Breast epithelium (tissue), 4 donors: Measurements from ENCODE around the gene CYP24A1. TPM values are rescaled to one million over a fixed set of nuclear protein-coding genes. Genes with fewer than 3 reads are reported as not detected.

Source experiments
- DNase-seq, 2 donors: peaks; one replicate each; pipeline ENCODE4 v3.0.0-alpha.2; 2019; ENCODE audit warnings: low spot score in 2 of 2
- H3K27ac ChIP-seq, 2 donors: fragments of 200-600 bp; sonication (generic) in 1 of 2; one replicate each; pipeline ENCODE4 v1.5.1; 2016 to 2019; ENCODE audit warnings: mild to moderate bottlenecking in 1 of 2
- H3K27me3 ChIP-seq, 2 donors: fragments of 200-600 bp; sonication (generic) in 1 of 2; one replicate each; pipeline versions ENCODE4 v1.5.1 to v1.6.0; 2017 to 2019; ENCODE audit warnings: control low read depth in 1 of 2, mild to moderate bottlenecking in 1 of 2
- H3K36me3 ChIP-seq: fragments of 200-600 bp; one replicate; pipeline ENCODE4 v1.5.1; 2019
- H3K4me1 ChIP-seq, 2 donors: fragments of 200-600 bp; sonication (generic); one replicate each; pipeline ENCODE4 v1.5.1; 2016 to 2019; ENCODE audit warnings: control low read depth in 1 of 2
- H3K4me3 ChIP-seq, 3 donors: fragments of 200-600 bp; sonication (generic); 1 replicate in 2 of 3; 2 replicates in 1 of 3; pipeline ENCODE4 v1.5.1; 2016 to 2019; ENCODE audit warnings: mild to moderate bottlenecking in 3 of 3, moderate library complexity in 2 of 3
- H3K9me3 ChIP-seq, 2 donors: fragments of 200-600 bp; sonication (generic) in 1 of 2; one replicate each; pipeline ENCODE4 v1.5.1; 2016 to 2019; ENCODE audit warnings: control low read depth in 1 of 2
- POLR2A ChIP-seq: fragments of 450-650 bp; IDR thresholded peaks from one replicate; pipeline ENCODE4 v1.6.1; 2016; ENCODE audit warnings: antibody characterized with exemption, mild to moderate bottlenecking, moderate library complexity
- POLR2AphosphoS5 ChIP-seq, 3 donors: sonication (generic); formaldehyde crosslinking; IDR thresholded peaks; one replicate each; pipeline ENCODE4 v1.6.1; 2017; ENCODE audit warnings: antibody characterized with exemption in 3 of 3
- intact Hi-C: fragments of 100-400 bp; cut with DNase I; formaldehyde crosslinking; loops from one replicate; pipeline ENCODE4 v1.15.1; 2023; ENCODE audit warnings: low total_unique reads
- total RNA-seq, 3 donors: library from RNA; depleted of rRNA; stranded (reverse); fragments of >200 nt; gene quantifications; one replicate each; pipeline ENCODE4 v1.1.0, GENCODE V29; 2016
- TF ChIP-seq, protein P1 (sequence below), 3 donors: fragments of 450-650 bp; IDR thresholded peaks; one replicate each; pipeline ENCODE4 v1.5.1; 2016 to 2017; ENCODE audit warnings: antibody characterized with exemption in 3 of 3, mild to moderate bottlenecking in 3 of 3, moderate library complexity in 3 of 3

CYP24A1 gene
- total RNA-seq, 3 donors from 2014 or later = 2.0 to 6.4 TPM; not detected in 1

DNA sequence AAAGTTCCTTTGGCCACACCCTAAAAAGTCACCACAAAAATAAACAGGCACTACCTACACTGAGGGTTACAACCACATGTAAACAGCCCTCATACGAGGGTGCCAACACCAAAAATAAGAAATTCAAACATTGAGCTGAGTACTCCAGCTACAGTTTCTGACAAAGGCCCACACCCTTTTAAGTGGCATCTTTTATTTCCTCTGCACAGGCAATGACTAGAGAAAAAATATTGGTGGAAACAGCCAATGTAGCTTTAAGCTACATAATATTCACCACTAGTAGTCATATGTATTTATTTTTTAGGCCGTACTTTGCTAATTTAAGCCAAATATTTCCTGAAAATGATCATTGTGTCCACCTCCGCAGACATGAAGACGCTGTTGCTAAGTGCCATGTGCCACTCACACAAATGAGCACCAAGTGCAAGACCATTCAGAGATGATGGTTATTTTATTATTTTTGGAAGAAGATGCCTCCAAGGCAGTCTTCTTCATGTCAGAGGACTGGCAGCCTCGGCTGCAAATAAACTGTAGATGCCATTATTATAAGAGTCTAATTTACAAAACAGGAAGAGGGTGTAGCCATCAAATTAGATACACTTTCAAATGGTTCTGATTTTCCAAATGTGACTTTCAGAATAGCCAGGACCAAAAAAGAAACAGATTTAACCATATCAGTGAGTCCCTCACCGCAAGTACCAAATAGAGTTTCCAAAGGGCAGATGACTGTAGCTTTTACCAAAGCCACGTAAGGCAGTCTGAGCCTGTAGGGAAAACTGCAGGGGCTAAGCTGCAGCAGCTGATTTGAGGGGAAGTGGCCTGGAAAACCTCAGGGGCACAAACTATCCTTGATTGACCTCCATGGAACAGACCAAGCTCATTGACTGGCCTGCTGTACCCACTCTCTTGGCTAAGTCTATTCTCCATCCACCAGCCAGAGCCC lies 13.4 kb downstream of the CYP24A1 start:
- no peak overlapping the region for H3K27ac ChIP-seq
- no peak for DNase-seq
- H3K9me3 ChIP-seq = no peaks in the 10 kb centered on the region
- H3K27me3 ChIP-seq = no peaks in the 10 kb centered on the region
- H3K36me3 ChIP-seq = no peaks in the 10 kb centered on the region
- H3K4me1 ChIP-seq = no peaks in the 10 kb centered on the region
- H3K4me3 ChIP-seq = no peak overlapping the region
- intact Hi-C loops = no loop called here
- TF ChIP-seq, protein P1, sequence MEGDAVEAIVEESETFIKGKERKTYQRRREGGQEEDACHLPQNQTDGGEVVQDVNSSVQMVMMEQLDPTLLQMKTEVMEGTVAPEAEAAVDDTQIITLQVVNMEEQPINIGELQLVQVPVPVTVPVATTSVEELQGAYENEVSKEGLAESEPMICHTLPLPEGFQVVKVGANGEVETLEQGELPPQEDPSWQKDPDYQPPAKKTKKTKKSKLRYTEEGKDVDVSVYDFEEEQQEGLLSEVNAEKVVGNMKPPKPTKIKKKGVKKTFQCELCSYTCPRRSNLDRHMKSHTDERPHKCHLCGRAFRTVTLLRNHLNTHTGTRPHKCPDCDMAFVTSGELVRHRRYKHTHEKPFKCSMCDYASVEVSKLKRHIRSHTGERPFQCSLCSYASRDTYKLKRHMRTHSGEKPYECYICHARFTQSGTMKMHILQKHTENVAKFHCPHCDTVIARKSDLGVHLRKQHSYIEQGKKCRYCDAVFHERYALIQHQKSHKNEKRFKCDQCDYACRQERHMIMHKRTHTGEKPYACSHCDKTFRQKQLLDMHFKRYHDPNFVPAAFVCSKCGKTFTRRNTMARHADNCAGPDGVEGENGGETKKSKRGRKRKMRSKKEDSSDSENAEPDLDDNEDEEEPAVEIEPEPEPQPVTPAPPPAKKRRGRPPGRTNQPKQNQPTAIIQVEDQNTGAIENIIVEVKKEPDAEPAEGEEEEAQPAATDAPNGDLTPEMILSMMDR (IDR thresholded peaks at IDR 0.05) = no peak
- TF ChIP-seq POLR2A = no peak
- TF ChIP-seq POLR2AphosphoS5 (IDR thresholded peaks at IDR 0.05) = no peak

DNA sequence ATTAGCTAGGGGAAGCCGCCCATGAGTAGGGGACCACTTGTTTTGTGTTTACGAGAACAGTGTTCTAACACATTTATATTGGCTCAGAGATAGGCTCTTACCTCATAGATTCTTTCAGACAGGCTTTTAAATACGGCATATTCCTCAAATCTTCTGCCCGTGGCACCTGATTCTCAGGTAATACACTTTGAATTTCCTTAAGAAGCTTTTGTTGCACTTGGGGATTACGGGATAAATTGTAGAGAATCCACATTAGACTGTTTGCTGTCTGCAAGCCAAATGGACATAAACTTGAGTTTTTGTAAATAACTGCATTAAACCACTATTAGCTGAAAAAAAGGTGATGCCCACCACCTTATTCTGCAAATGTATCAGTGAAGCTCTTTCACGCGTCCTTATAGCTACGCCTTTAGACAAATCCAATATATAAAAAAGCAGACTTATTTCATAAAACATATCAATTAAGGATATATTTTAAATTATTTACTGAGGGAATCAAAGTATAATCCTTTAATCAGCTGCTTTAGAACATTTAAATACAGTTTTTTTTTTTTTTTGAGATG lies 14.8 kb downstream of the CYP24A1 start:
- Histone ChIP-seq H3K4me1 (no peaks in the 10 kb centered on the region), H3K27ac (no peak overlapping the region), H3K36me3 (no peaks in the 10 kb centered on the region), H3K27me3 (no peaks in the 10 kb centered on the region), H3K9me3 (no peaks in the 10 kb centered on the region), H3K4me3 (no peak overlapping the region)
- no peak for TF ChIP-seq POLR2A
- no peak for TF ChIP-seq POLR2AphosphoS5 (IDR thresholded peaks at IDR 0.05)
- TF ChIP-seq, protein P1 (IDR thresholded peaks at IDR 0.05) = no peak
- DNase-seq = no peak
- intact Hi-C loops = no loop called here

DNA sequence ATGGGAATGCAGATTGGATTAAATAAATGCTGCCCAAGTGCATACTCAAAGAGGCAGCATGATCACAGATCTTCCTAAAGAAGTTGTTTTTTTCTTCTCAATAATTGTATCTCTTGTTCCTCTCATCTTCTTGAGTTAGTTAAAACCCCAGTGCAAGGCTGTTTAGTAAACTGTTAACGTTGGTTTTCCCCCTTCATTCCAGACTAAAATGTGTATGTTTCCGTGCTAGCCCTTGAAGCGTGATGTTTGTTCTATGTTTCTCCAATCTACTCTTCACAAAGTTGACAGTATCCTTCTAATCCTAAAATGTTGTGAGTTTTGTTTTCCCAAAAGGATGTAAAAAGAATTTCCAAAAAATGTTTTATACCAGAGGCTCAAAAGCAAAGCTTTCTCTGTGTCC lies 15.6 kb downstream of the CYP24A1 start:
- no peak overlapping the region for H3K4me3 ChIP-seq
- intact Hi-C loops = no loop called here
- TF ChIP-seq POLR2A = no peak
- TF ChIP-seq, protein P1 (IDR thresholded peaks at IDR 0.05) = no peak
- TF ChIP-seq POLR2AphosphoS5 (IDR thresholded peaks at IDR 0.05) = no peak

DNA sequence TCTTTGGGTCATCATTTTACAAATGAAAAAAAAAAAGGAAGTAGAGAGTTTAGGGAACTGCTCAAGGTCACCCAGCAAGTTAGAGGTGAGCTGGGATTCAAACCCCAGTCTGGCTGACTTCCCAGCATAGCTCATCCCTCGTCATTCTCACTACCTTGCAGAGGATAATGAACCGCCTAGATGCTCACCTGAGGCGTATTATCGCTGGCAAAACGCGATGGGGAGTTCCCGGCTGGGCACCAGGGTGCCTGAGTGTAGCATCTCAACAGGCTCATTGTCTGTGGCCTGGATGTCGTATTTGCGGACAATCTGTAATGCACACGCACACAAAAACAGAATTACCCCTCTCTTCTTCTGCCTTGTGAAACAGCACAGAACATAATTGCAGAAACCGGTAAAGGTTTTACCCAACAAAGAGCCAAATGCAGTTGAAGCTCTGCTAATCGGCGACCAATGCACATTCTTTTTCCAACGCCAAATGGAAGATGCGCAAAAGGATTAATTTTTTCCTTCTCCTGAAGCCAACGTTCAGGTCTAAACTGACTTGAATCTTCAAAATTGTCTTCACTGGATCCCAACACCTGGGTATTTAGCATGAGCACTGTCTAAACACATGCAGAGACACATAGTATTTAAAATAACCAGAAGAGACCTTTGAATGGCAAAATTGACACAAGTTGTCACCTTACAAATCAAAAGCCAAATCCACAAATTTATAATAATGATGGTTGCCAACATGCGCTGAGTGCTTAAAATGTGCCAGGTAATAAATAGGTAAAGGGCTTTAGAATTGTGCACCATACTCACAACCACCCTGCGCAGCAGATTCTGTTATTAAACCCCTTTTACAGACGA lies 16.6 kb downstream of the CYP24A1 start:
- Histone ChIP-seq H3K27ac (no peak overlapping the region), H3K9me3 (no peaks in the 10 kb centered on the region), H3K27me3 (no peaks in the 10 kb centered on the region), H3K4me1 (no peaks in the 10 kb centered on the region), H3K36me3 (no peaks in the 10 kb centered on the region), H3K4me3 (no peak overlapping the region)
- TF ChIP-seq, protein P1 (IDR thresholded peaks at IDR 0.05) = no peak
- no peak for TF ChIP-seq POLR2A
- no peak for TF ChIP-seq POLR2AphosphoS5 (IDR thresholded peaks at IDR 0.05)
- DNase-seq = no peak
- intact Hi-C loops = no loop called here

More for the DNA sequence above, 15.6 kb downstream of the CYP24A1 start:
- DNase-seq = no peak
- no peak overlapping the region for H3K27ac ChIP-seq
- H3K27me3 ChIP-seq = no peaks in the 10 kb centered on the region
- H3K4me1 ChIP-seq = no peaks in the 10 kb centered on the region
- no peaks in the 10 kb centered on the region for H3K9me3 ChIP-seq
- no peaks in the 10 kb centered on the region for H3K36me3 ChIP-seq
